Esophagus mucosa (tissue), 1 donor: Measurements from ENCODE around the gene PTPN5. TPM values are rescaled to one million over a fixed set of nuclear protein-coding genes. Genes with fewer than 3 reads are reported as not detected.
"Not testable (repeated sequence)": the region's sequence is repeated elsewhere in the genome, so short reads cannot be mapped to it uniquely, and the experiment has no call there.

Experiments
- ATAC-seq: fragments of 200-7000 bp; cut with Tn5 transposase; one replicate; pipeline ENCODE4 v1.9.1; 2020
- total RNA-seq: library from RNA; stranded (reverse); gene quantifications from one replicate; pipeline ENCODE4 v1.2.4, GENCODE V29; 2023
- donor health status: DM: yes; HTN: yes; CAD: no.

PTPN5 gene
- total RNA-seq, 1 donor from 2014 or later = not detected

- ATAC-seq = no peak
Measured at GRCh38 chr11:18707811-18708340, 83.7 kb downstream of the PTPN5 start.

GRCh38 chr11:18706330-18707243, 85.0 kb downstream of the PTPN5 start:
- peak; percentile 57 for ATAC-seq

- peak; percentile 46 for ATAC-seq
Measured at GRCh38 chr11:18705651-18706281, 85.8 kb downstream of the PTPN5 start.

GRCh38 chr11:18704698-18705097, 86.9 kb downstream of the PTPN5 start:
- no peak for ATAC-seq

GRCh38 chr11:18704045-18704645, 87.5 kb downstream of the PTPN5 start:
- no peak for ATAC-seq

- no peak for ATAC-seq
Measured at GRCh38 chr11:18703001-18703763, 88.4 kb downstream of the PTPN5 start.

- ATAC-seq = no peak
Measured at GRCh38 chr11:18701614-18702216, 89.9 kb downstream of the PTPN5 start.

- ATAC-seq = no peak
Measured at GRCh38 chr11:18700872-18701271, 90.7 kb downstream of the PTPN5 start.

GRCh38 chr11:18700375-18700774, 91.2 kb downstream of the PTPN5 start:
- peak; percentile 28 for ATAC-seq

- ATAC-seq = no peak
Measured at GRCh38 chr11:18699848-18700261, 91.7 kb downstream of the PTPN5 start.

- no peak for ATAC-seq
Measured at GRCh38 chr11:18699269-18699596, 92.4 kb downstream of the PTPN5 start.

- peak; percentile 89 for ATAC-seq
Measured at GRCh38 chr11:18698341-18699268, 93.0 kb downstream of the PTPN5 start, which contains the start of gene TMEM86A. Gene TMEM86A, plus strand, starts transcription at chr11:18698779. Its CDS starts 108 bp downstream, at chr11:18698887.

- ATAC-seq = peak; percentile 13
Measured at GRCh38 chr11:18697576-18697975, 94.0 kb downstream of the PTPN5 start.

- ATAC-seq = no peak
Measured at GRCh38 chr11:18696638-18697225, 94.9 kb downstream of the PTPN5 start.

GRCh38 chr11:18692941-18693760, 98.4 kb downstream of the PTPN5 start:
- ATAC-seq = no peak

GRCh38 chr11:18691467-18692140, 100.0 kb downstream of the PTPN5 start:
- not testable (repeated sequence) for ATAC-seq

- no peak for ATAC-seq
Measured at GRCh38 chr11:18684267-18684666, 107.3 kb downstream of the PTPN5 start.

- ATAC-seq = no peak
Measured at GRCh38 chr11:18682466-18682865, 109.1 kb downstream of the PTPN5 start.

- peak; percentile 71 for ATAC-seq
Measured at GRCh38 chr11:18681949-18682348, 109.6 kb downstream of the PTPN5 start.
